ENCODE data around the gene CDCA7L.

DNA sequence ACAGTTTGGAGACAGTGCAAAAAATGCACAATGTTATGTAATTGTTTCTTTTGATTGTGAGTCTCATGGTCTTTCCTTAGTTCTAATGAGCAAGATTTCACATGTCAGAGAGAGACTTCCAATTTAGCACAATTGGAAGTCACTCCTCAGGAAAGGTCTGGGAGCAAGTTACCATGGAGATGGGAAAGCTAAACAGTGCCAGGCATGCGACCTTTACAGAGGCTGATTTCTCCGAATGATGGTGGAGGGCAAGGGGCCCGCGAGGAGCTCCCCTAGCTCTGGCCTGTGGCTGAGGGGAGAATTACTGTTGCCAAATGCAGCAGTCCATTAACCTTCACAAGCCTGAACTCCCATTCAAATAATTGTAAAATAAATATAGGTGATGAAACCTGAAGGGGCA lies 59.3 kb downstream of the CDCA7L start:
- TF ChIP-seq, protein P1, sequence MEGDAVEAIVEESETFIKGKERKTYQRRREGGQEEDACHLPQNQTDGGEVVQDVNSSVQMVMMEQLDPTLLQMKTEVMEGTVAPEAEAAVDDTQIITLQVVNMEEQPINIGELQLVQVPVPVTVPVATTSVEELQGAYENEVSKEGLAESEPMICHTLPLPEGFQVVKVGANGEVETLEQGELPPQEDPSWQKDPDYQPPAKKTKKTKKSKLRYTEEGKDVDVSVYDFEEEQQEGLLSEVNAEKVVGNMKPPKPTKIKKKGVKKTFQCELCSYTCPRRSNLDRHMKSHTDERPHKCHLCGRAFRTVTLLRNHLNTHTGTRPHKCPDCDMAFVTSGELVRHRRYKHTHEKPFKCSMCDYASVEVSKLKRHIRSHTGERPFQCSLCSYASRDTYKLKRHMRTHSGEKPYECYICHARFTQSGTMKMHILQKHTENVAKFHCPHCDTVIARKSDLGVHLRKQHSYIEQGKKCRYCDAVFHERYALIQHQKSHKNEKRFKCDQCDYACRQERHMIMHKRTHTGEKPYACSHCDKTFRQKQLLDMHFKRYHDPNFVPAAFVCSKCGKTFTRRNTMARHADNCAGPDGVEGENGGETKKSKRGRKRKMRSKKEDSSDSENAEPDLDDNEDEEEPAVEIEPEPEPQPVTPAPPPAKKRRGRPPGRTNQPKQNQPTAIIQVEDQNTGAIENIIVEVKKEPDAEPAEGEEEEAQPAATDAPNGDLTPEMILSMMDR (IDR thresholded peaks at IDR 0.05; ENCODE audit: low read depth, low read length): no peak
- no peak for TF ChIP-seq EZH2phosphoT487 (IDR thresholded peaks at IDR 0.05; ENCODE audit: low read depth)
